Endothelial cell of umbilical vein (primary cell): Measurements from ENCODE around the gene CACNA1S. TPM values are rescaled to one million over a fixed set of nuclear protein-coding genes. Genes with fewer than 3 reads are reported as not detected.

Experiments
- BruUV-seq: library from RNA; stranded (reverse); fragments of 400-500 nt; replicated peaks from 2 replicates; lab custom pipeline; 2021; lab: Mats Ljungman, UMichigan
- CTCF ChIA-PET: fragments of 300-600, 350-600 bp; sonication (Branson Sonifier 250); formaldehyde crosslinking; loops from one replicate; lab custom pipeline; 2021; ENCODE audit warnings: antibody characterized with exemption, inconsistent platforms; lab: Charles Lee
- POLR2A ChIA-PET: fragments of 300-600, 350-600 bp; sonication (Branson Sonifier 250); formaldehyde crosslinking; loops from one replicate; lab custom pipeline; 2021; ENCODE audit warnings: antibody characterized with exemption, inconsistent platforms; lab: Charles Lee
- DNase-seq: peaks from one replicate; pipeline ENCODE4 v3.0.0-alpha.2; 2011; ENCODE audit warnings: low read depth, low spot score
- FAIRE-seq: peaks from 2 replicates; lab custom pipeline; 2011; peaks lifted over from hg19 to GRCh38; lab: Jason Lieb, UNC
- H2AFZ ChIP-seq: 2 replicates; pipeline ENCODE4 v1.6.0; 2012; ENCODE audit warnings: low read depth, low read length, control low read depth, inconsistent platforms
- H3K27ac ChIP-seq: 2 replicates; pipeline ENCODE4 v1.5.1; 2011; ENCODE audit warnings: low read depth, mild to moderate bottlenecking, control low read depth, low read length, moderate library complexity; ENCODE audit not compliant: insufficient read depth
- H3K27me3 ChIP-seq, 2 experiments: 2 replicates each; pipeline versions ENCODE4 v1.6.0 to v1.6.1; 2011; ENCODE audit warnings: low read length in 2 of 2, mixed read lengths in 1 of 2; ENCODE audit not compliant: control insufficient read depth in 2 of 2, insufficient read depth in 2 of 2
- H3K36me3 ChIP-seq, 2 experiments: 2 replicates in 1 of 2; 3 replicates in 1 of 2; pipeline ENCODE4 v1.5.1; 2011; ENCODE audit warnings: low read length in 2 of 2, mild to moderate bottlenecking in 1 of 2, moderate library complexity in 1 of 2; ENCODE audit not compliant: control insufficient read depth in 2 of 2, insufficient read depth in 2 of 2; ENCODE audit errors: extremely low read depth in 1 of 2
- H3K4me1 ChIP-seq: 3 replicates; pipeline ENCODE4 v1.5.1; 2011; ENCODE audit warnings: mild to moderate bottlenecking, low read length; ENCODE audit not compliant: control insufficient read depth, insufficient read depth; ENCODE audit errors: extremely low read depth
- H3K4me2 ChIP-seq: 2 replicates; pipeline ENCODE4 v1.6.1; 2011; ENCODE audit warnings: low read length, control low read depth, mixed read lengths; ENCODE audit not compliant: insufficient read depth
- H3K4me3 ChIP-seq, 3 experiments: fragments of 200-600 bp in 1 of 3; sonication (generic), shearing (Covaris generic) in 1 of 3; replicated peaks in 1 of 3; 2 replicates each; pipeline ENCODE4 v1.5.1; 2011 to 2016; ENCODE audit warnings: control low read depth in 3 of 3, low read length in 3 of 3, mild to moderate bottlenecking in 2 of 3, inconsistent platforms in 1 of 3, low read depth in 1 of 3, moderate library complexity in 1 of 3; ENCODE audit not compliant: insufficient read depth in 1 of 3
- H3K79me2 ChIP-seq: 2 replicates; pipeline ENCODE4 v1.6.0; 2012; ENCODE audit warnings: low read length, inconsistent platforms; ENCODE audit not compliant: control insufficient read depth, insufficient read depth
- H3K9ac ChIP-seq: replicated peaks from 2 replicates; pipeline ENCODE3; 2011; ENCODE audit warnings: low read length, control low read depth; ENCODE audit not compliant: insufficient read depth; ENCODE audit errors: extremely low read depth
- H3K9me1 ChIP-seq: replicated peaks from 3 replicates; pipeline ENCODE4 v1.6.0; 2011; ENCODE audit warnings: mild to moderate bottlenecking, low read length; ENCODE audit not compliant: control insufficient read depth, insufficient read depth; ENCODE audit errors: extremely low read depth
- H3K9me3 ChIP-seq: replicated peaks from 2 replicates; pipeline ENCODE4 v1.5.1; 2012; ENCODE audit warnings: low read length, inconsistent platforms; ENCODE audit not compliant: control insufficient read depth, insufficient read depth
- H4K20me1 ChIP-seq: replicated peaks from 2 replicates; pipeline ENCODE3; 2011; ENCODE audit warnings: mild to moderate bottlenecking, low read length; ENCODE audit not compliant: control insufficient read depth, insufficient read depth; ENCODE audit errors: extremely low read depth
- EZH2 ChIP-seq: IDR thresholded peaks from 2 replicates; pipeline ENCODE4 v1.6.1; 2012; ENCODE audit warnings: borderline replicate concordance, low read depth, mild to moderate bottlenecking, moderate library complexity, low read length, inconsistent platforms; ENCODE audit not compliant: severe bottlenecking
- FOS ChIP-seq: IDR thresholded peaks from 2 replicates; pipeline ENCODE4 v1.6.1; 2011; ENCODE audit warnings: mild to moderate bottlenecking, low read length, moderate library complexity, borderline replicate concordance; ENCODE audit not compliant: insufficient read depth
- GATA2 ChIP-seq: IDR thresholded peaks from 2 replicates; pipeline ENCODE4 v1.7.0; 2011; ENCODE audit warnings: low read depth, mild to moderate bottlenecking, moderate library complexity, mixed read lengths, low read length; ENCODE audit not compliant: insufficient read length, insufficient read depth
- JUN ChIP-seq: IDR thresholded peaks from 2 replicates; pipeline ENCODE4 v1.6.1; 2011; ENCODE audit warnings: borderline replicate concordance, low read depth; ENCODE audit not compliant: insufficient read length, insufficient read depth
- MAX ChIP-seq: IDR thresholded peaks from 2 replicates; pipeline ENCODE4 v1.6.1; 2011; ENCODE audit not compliant: insufficient read depth, insufficient read length
- MYC ChIP-seq: IDR thresholded peaks from one replicate; pipeline ENCODE4 v1.6.1; 2011; ENCODE audit warnings: mild to moderate bottlenecking, low read depth, low read length
- POLR2A ChIP-seq: IDR thresholded peaks from 2 replicates; pipeline ENCODE4 v1.6.1; 2012; ENCODE audit warnings: low read depth, mild to moderate bottlenecking, control low read depth, low read length
- POLR2AphosphoS5 ChIP-seq: IDR thresholded peaks from 2 replicates; pipeline ENCODE4 v1.6.1; 2012; ENCODE audit warnings: low read depth, mild to moderate bottlenecking, control low read depth, low read length, moderate library complexity; ENCODE audit not compliant: insufficient read depth
- dilution Hi-C: fragments of 300-500 bp; cut with MboI; formaldehyde crosslinking; loops from one replicate; pipeline ENCODE4 v1.15.0; 2019; ENCODE audit warnings: low sequenced_read_pairs; ENCODE audit not compliant: extremely low pct_ligation_motif_present
- intact Hi-C: fragments of 100-400 bp; cut with micrococcal nuclease; formaldehyde crosslinking; loops from one replicate; pipeline ENCODE4 v1.10.0; 2022
- polyA plus RNA-seq, 4 experiments: library from polyadenylated mRNA; depleted of rRNA in 3 of 4; stranded (reverse) in 3 of 4; unstranded in 1 of 4; fragments of >200 nt; gene quantifications; 2 replicates each; pipeline versions ENCODE4 v1.2.1 to v1.2.3, GENCODE V29; 2011 to 2012; ENCODE audit warnings: missing spikeins in 1 of 4
- total RNA-seq: library from RNA; stranded (reverse); gene quantifications from 2 replicates; pipeline ENCODE4 v1.2.3, GENCODE V29; 2021
- TF ChIP-seq, protein P1 (sequence below), 2 donors: IDR thresholded peaks; 1 replicate in 1 of 2; 2 replicates in 1 of 2; pipeline ENCODE4 v1.5.1; 2011; ENCODE audit warnings: low read length in 2 of 2, mild to moderate bottlenecking in 2 of 2, moderate library complexity in 2 of 2, control low read depth in 1 of 2, inconsistent platforms in 1 of 2, low read depth in 1 of 2; ENCODE audit not compliant: insufficient read depth in 1 of 2; ENCODE audit errors: extremely low read depth in 1 of 2

The CACNA1S gene
- total and polyA plus RNA-seq, 2 donors (not counting 3 experiments of a cell fraction or from before 2014, with no cell fraction given): not detected

- no peak overlapping the region for H2AFZ ChIP-seq
- no TSS peak for BruUV-seq
- H3K9me1 ChIP-seq: no peaks in the 10 kb centered on the region
- H3K27ac ChIP-seq: no peak overlapping the region
- ChIA-PET POLR2A (no interaction called here), CTCF (no interaction called here)
- no peak for FAIRE-seq
- no peak for TF ChIP-seq EZH2
- no peak for TF ChIP-seq GATA2
- no peak for TF ChIP-seq JUN
- no peak for TF ChIP-seq MAX
- TF ChIP-seq, protein P1, sequence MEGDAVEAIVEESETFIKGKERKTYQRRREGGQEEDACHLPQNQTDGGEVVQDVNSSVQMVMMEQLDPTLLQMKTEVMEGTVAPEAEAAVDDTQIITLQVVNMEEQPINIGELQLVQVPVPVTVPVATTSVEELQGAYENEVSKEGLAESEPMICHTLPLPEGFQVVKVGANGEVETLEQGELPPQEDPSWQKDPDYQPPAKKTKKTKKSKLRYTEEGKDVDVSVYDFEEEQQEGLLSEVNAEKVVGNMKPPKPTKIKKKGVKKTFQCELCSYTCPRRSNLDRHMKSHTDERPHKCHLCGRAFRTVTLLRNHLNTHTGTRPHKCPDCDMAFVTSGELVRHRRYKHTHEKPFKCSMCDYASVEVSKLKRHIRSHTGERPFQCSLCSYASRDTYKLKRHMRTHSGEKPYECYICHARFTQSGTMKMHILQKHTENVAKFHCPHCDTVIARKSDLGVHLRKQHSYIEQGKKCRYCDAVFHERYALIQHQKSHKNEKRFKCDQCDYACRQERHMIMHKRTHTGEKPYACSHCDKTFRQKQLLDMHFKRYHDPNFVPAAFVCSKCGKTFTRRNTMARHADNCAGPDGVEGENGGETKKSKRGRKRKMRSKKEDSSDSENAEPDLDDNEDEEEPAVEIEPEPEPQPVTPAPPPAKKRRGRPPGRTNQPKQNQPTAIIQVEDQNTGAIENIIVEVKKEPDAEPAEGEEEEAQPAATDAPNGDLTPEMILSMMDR (IDR thresholded peaks at IDR 0.05; ENCODE audit: extremely low read depth in 1 of 2, insufficient read depth in 1 of 2, low read depth in 1 of 2, low read length in 2 of 2): no peak
- TF ChIP-seq POLR2A: no peak
- TF ChIP-seq FOS: no peak
- TF ChIP-seq POLR2AphosphoS5: no peak
- no peak for TF ChIP-seq MYC
- H3K4me3 ChIP-seq: no peak overlapping the region
- intact Hi-C loops (loop anchor here (5.0 kb wide), 1 partner anchor 133 kb away; no protein-coding TSS in a partner anchor), dilution Hi-C loops (no loop called here)
- no peaks in the 10 kb centered on the region for H3K36me3 ChIP-seq
- H3K79me2 ChIP-seq: no peaks in the 10 kb centered on the region
- H3K9me3 ChIP-seq: no peaks in the 10 kb centered on the region
- no peak overlapping the region for H3K9ac ChIP-seq
- no peak for DNase-seq
- H4K20me1 ChIP-seq: no peaks in the 10 kb centered on the region
- no peaks in the 10 kb centered on the region for H3K4me1 ChIP-seq
- H3K4me2 ChIP-seq: no peak overlapping the region
- H3K27me3 ChIP-seq: peaks cover 8 to 15% of the 10 kb centered on the region in 2 experiments
Observed at GRCh38 chr1:201088901-201089525, 23.2 kb downstream of the CACNA1S start.
